NB4 (cell line): ENCODE results near the gene SLC2A1.

Experiments used
- CTCF ChIP-seq: IDR thresholded peaks from one replicate; pipeline ENCODE4 v1.5.1; 2012; ENCODE audit warnings: low read depth, low read length
- MYC ChIP-seq: IDR thresholded peaks from 2 replicates; pipeline ENCODE4 v1.6.1; 2011; ENCODE audit warnings: low read depth, low read length
- POLR2A ChIP-seq: IDR thresholded peaks from 2 replicates; pipeline ENCODE4 v1.6.1; 2011; ENCODE audit warnings: mild to moderate bottlenecking; ENCODE audit not compliant: insufficient read length; ENCODE audit errors: extremely low read depth

- TF ChIP-seq MYC: no peak
- TF ChIP-seq CTCF: no peak
- TF ChIP-seq POLR2A: no peak
Observed at GRCh38 chr1:42957229-42957879, 1.3 kb downstream of the SLC2A1 start.
